Measurements from ENCODE around the gene RHBDD1. TPM values are rescaled to one million over a fixed set of nuclear protein-coding genes. Genes with fewer than 3 reads are reported as not detected.

Gene RHBDD1
- total and polyA plus RNA-seq, 4 donors: 8.5 to 45.8 (median 16.1) TPM

- no peaks in the 10 kb centered on the region for H3K36me3 ChIP-seq (ENCODE audit: control insufficient read depth in 4 of 4, insufficient read depth in 3 of 4, low read depth in 1 of 4, low read length in 3 of 4)
- no peaks in the 10 kb centered on the region for H3K27me3 ChIP-seq (ENCODE audit: control insufficient read depth in 4 of 4, insufficient read depth in 4 of 4, low read length in 3 of 4)
- H3K9me3 ChIP-seq (ENCODE audit: control insufficient read depth in 4 of 4, low read length in 3 of 4): no peaks in the 10 kb centered on the region
- DNase-seq (ENCODE audit: low spot score): no peak
- 93% methylated on average over 2 of the region's 2 CpGs for WGBS
- H3K4me3 ChIP-seq (ENCODE audit: low read depth in 1 of 3, low read length in 3 of 3): no peak overlapping the region
- no peak overlapping the region for H3K9ac ChIP-seq (ENCODE audit: low read depth in 1 of 2, low read length in 2 of 2)
- no peaks in the 10 kb centered on the region for H3K4me1 ChIP-seq (ENCODE audit: control insufficient read depth in 4 of 4, insufficient read depth in 4 of 4, low read length in 3 of 4)
- TF ChIP-seq MAX (IDR thresholded peaks at IDR 0.05) (no peak), YY1 (IDR thresholded peaks at IDR 0.05) (no peak), EGR1 (IDR thresholded peaks at IDR 0.05; ENCODE audit: low read depth in 2 of 2) (no peak), CTCF (IDR thresholded peaks at IDR 0.05; ENCODE audit: low read depth, low read length, missing input control) (no peak), JUND (IDR thresholded peaks at IDR 0.05) (no peak), ZBTB33 (IDR thresholded peaks at IDR 0.05) (no peak), GABPA (IDR thresholded peaks at IDR 0.05 in 1 of 2, conservative IDR thresholded peaks at IDR 0.05 in 1 of 2) (no peak), ATF3 (IDR thresholded peaks at IDR 0.05) (no peak), FOXA1 (IDR thresholded peaks at IDR 0.05) (no peak), RAD21 (IDR thresholded peaks at IDR 0.05) (no peak), FOXA2 (IDR thresholded peaks at IDR 0.05) (no peak)
- H3K27ac ChIP-seq (ENCODE audit: low read depth in 1 of 2, low read length in 2 of 2): no peak overlapping the region
These were observed 52.6 kb downstream of the RHBDD1 start for GRCh38 chr2:226888378-226888965.

GRCh38 chr2:226888971-226889370 is 53.1 kb downstream of the RHBDD1 start:
- Histone ChIP-seq H3K36me3 (ENCODE audit: control insufficient read depth in 4 of 4, insufficient read depth in 3 of 4, low read depth in 1 of 4, low read length in 3 of 4) (no peaks in the 10 kb centered on the region), H3K9me3 (ENCODE audit: control insufficient read depth in 4 of 4, low read length in 3 of 4) (no peaks in the 10 kb centered on the region), H3K4me1 (ENCODE audit: control insufficient read depth in 4 of 4, insufficient read depth in 4 of 4, low read length in 3 of 4) (no peaks in the 10 kb centered on the region), H3K27ac (ENCODE audit: low read depth in 1 of 2, low read length in 2 of 2) (no peak overlapping the region), H3K4me3 (ENCODE audit: low read depth in 1 of 3, low read length in 3 of 3) (no peak overlapping the region), H3K9ac (ENCODE audit: low read depth in 1 of 2, low read length in 2 of 2) (no peak overlapping the region), H3K27me3 (ENCODE audit: control insufficient read depth in 4 of 4, insufficient read depth in 4 of 4, low read length in 3 of 4) (no peaks in the 10 kb centered on the region)
- TF ChIP-seq SP1 (IDR thresholded peaks at IDR 0.05) (no peak), ATF3 (IDR thresholded peaks at IDR 0.05) (no peak), FOXA1 (IDR thresholded peaks at IDR 0.05) (no peak), NR2F2 (IDR thresholded peaks at IDR 0.05) (no peak), HNF4A (conservative IDR thresholded peaks at IDR 0.05) (no peak), ZBTB33 (IDR thresholded peaks at IDR 0.05) (no peak), GABPA (IDR thresholded peaks at IDR 0.05 in 1 of 2, conservative IDR thresholded peaks at IDR 0.05 in 1 of 2) (no peak)
- 90% methylated on average over 4 of the region's 4 CpGs for WGBS
- DNase-seq (ENCODE audit: low spot score): no peak

Measured in liver (tissue), 9 donors.